GM18519 (cell line): ENCODE data around the gene MRPL33.

Experiments used
- ATAC-seq: cut with Tn5 transposase; IDR thresholded peaks from one replicate; pipeline ENCODE4 v1.9.1; 2021; ENCODE audit warnings: mild to moderate bottlenecking, moderate library complexity; ENCODE audit not compliant: unreplicated experiment, low FRiP score

Gene MRPL33

GRCh38 chr2:27771548-27772335 is at the start of gene MRPL33:
Gene MRPL33, plus strand, starts transcription at chr2:27771719. Its CDS starts 59 bp downstream, at chr2:27771778.
- ATAC-seq = peak; percentile 80

- ATAC-seq = no peak
These were observed 49.5 kb upstream of the MRPL33 start for GRCh38 chr2:27721884-27722485.

GRCh38 chr2:27723372-27724144 is 48.0 kb upstream of the MRPL33 start:
- ATAC-seq = no peak

- ATAC-seq = no peak
These were observed 47.3 kb upstream of the MRPL33 start for GRCh38 chr2:27724191-27724590.

GRCh38 chr2:27724905-27725701 is 46.4 kb upstream of the MRPL33 start:
- no peak for ATAC-seq

GRCh38 chr2:27727257-27727656 is 44.3 kb upstream of the MRPL33 start:
- ATAC-seq = no peak

DNA sequence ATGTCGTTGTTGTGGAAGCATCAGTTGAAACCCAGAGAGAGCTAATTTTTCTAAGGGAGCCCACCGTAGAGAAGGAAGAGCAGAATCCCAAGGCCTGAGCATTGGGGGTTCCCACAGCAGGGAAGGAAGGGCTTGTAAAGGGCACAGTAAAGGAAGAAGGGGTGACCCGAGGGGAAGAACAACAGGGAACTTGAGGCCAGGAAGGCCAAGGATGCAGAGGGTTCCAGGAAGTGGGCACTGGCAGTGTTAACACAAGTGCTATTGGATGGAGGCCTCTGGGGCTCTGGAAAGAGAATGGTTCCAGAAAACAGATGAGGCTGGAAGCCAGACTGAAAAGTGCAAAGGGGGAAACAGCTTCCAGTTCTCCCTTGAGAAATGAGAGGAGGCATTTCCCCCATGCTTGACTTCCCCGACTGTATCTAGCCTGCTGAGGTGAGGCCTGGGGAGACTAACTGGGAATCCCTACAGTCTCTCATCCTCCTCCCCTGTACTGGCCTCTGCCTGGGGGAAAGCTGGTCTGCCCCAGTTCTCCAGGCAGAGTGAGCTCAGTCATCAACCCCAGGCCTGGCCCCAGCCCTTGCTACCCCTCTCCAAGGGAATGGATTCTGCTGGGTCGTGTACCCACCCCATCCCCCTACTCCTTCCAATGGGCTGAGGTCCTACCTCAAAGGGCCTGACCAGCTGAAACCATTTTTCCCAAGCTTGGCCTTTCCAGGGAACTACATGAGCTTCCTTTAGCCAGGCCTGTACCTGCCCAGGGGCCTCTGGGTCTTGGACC is 43.2 kb upstream of the MRPL33 start:
- no peak for ATAC-seq

GRCh38 chr2:27729198-27729597 is 42.3 kb upstream of the MRPL33 start:
- no peak for ATAC-seq

DNA sequence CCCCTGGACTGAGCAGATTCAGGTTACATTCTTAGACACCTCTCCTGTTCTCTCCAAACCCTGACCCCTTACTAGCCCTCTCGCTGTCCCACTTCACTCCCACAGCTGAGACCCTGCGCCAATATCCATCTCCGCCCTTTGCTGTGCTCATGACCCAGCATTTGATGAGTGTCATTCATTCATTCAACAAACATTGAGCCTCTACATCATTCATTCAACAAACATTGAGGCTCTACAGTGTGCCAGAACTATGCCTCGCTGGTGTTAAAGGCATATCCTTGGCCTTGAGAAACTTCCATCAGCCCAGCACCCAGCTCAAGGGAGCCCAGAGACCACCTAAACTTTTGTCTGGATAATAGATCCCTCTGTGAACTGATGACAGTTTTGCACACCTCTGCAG is 41.9 kb upstream of the MRPL33 start:
- no peak for ATAC-seq

GRCh38 chr2:27730261-27730662 is 41.3 kb upstream of the MRPL33 start:
- ATAC-seq = no peak

- ATAC-seq = no peak
These were observed 40.4 kb upstream of the MRPL33 start for GRCh38 chr2:27730980-27731691.

GRCh38 chr2:27734305-27734704 is 37.2 kb upstream of the MRPL33 start:
- ATAC-seq = no peak

DNA sequence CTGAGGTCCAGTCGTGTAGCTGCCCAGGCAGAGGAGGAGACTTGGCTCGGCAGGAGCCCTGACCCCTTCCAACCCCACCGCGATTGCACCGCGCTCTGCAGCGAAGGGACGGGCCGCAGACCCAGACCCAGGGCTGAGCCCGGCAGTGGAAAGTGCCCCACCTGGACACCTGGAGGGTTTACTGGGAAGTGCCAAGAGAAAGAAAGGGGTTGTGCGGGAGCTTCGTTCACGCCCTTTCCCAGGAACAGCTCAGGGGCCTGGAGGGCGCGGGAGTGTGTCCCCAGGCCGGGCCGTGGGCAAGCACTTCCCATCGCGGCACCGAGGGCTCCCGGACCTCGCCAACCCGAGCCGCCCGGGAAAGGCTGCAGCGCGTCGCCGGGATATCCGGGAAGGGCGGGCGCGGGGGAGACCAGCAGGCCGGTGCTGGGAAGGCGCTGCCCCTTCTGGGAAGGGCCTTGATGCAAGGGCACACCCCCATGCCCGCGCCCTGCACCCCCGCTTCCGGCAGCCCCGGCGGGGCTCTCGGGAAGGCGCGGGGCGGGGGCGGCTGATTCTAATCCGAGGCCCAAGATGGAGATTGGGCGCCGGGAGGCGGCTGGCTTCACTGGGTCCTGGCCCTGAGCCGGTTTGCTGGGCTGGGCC is 36.1 kb upstream of the MRPL33 start:
- no peak for ATAC-seq

- no peak for ATAC-seq
These were observed 35.3 kb upstream of the MRPL33 start for GRCh38 chr2:27736031-27736889.

DNA sequence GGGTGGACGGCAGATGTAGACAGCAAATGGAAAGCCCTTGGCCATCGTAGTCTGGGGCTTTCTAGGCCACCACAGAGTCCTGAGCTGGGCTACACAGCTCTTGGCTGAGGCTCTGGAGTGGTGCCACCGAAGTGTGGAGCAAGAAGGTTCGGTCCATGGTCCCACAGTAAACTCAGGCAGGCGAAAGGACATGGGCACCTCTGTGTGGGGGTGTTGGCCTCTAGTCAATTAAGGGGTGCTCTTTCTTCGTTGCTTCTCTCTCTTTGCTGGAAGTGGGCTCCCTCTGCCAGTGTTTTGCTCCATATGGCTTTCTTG is 34.7 kb upstream of the MRPL33 start:
- ATAC-seq = no peak

GRCh38 chr2:27737676-27738348 is 33.7 kb upstream of the MRPL33 start:
- no peak for ATAC-seq

DNA sequence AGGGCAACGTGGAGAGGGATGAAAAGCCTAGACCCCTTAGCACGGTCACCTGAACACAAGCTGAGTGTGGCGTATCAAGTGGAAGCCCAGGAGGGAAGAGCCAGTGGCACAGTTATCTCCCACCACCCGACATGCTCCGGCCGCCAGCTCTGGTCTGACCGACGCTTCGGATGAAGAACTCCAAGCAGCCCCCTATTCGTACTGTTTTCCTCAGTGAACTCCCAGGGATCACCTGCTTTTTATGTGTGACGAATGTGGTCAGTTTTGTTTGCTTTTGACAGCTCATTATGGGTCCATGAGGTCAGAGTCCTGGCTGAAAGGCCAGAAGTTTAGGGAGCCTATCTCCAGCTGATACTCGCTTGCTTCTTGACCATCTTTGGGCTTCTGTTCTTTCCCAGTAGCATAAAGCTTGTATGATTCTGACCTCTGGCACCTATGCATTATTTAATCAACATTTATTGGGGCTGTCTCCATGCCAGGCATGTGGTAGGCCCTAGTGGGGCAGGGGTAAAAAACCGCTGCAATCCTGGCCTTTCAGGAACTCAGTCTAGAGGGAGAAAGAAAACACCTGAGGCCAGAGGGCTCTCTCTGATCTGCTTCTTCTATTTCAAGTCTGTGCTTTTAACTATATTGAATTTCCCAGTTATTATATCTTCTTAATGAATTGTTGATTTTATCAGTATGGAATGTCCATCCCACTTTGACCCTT is 33.0 kb upstream of the MRPL33 start:
- no peak for ATAC-seq
